ENCODE data around the gene LRRC14B.

The LRRC14B gene

GRCh38 chr5:191036-191948 lies at the start of gene LRRC14B:
LRRC14B (plus strand) TSS chr5:191495; CDS start chr5:191539, 44 bp downstream.
- no peak within 1 kb of the TSS for H3K9ac ChIP-seq (ENCODE audit: low read length)
- no peaks in the 10 kb centered on the region for H3K36me3 ChIP-seq (ENCODE audit: control insufficient read depth, insufficient read depth, low read length)
- peaks cover 8% of the 10 kb centered on the region for H3K4me1 ChIP-seq (ENCODE audit: control insufficient read depth, insufficient read depth, low read length)
- H3K4me3 ChIP-seq (ENCODE audit: low read length): no peak within 1 kb of the TSS
- H3K9me3 ChIP-seq (ENCODE audit: control insufficient read depth, low read length): no peaks in the 10 kb centered on the region
- H3K27me3 ChIP-seq (ENCODE audit: control insufficient read depth, insufficient read depth, low read length): peaks cover 32% of the 10 kb centered on the region

- Histone ChIP-seq H3K4me3 (ENCODE audit: low read length) (no peak overlapping the region), H3K9ac (ENCODE audit: low read length) (no peak overlapping the region), H3K9me3 (ENCODE audit: control insufficient read depth, low read length) (no peaks in the 10 kb centered on the region), H3K27me3 (ENCODE audit: control insufficient read depth, insufficient read depth, low read length) (no peaks in the 10 kb centered on the region), H3K4me1 (ENCODE audit: control insufficient read depth, insufficient read depth, low read length) (no peaks in the 10 kb centered on the region), H3K36me3 (ENCODE audit: control insufficient read depth, insufficient read depth, low read length) (no peaks in the 10 kb centered on the region)
These were observed 49.5 kb upstream of the LRRC14B start for GRCh38 chr5:141761-142160.

- H3K9me3 ChIP-seq (ENCODE audit: control insufficient read depth, low read length): peaks cover 3% of the 10 kb centered on the region
- H3K9ac ChIP-seq (ENCODE audit: low read length): no peak overlapping the region
- no peak overlapping the region for H3K4me3 ChIP-seq (ENCODE audit: low read length)
- H3K36me3 ChIP-seq (ENCODE audit: control insufficient read depth, insufficient read depth, low read length): no peaks in the 10 kb centered on the region
- no peaks in the 10 kb centered on the region for H3K4me1 ChIP-seq (ENCODE audit: control insufficient read depth, insufficient read depth, low read length)
- H3K27me3 ChIP-seq (ENCODE audit: control insufficient read depth, insufficient read depth, low read length): no peaks in the 10 kb centered on the region
These were observed 49.0 kb upstream of the LRRC14B start for GRCh38 chr5:142246-142810.

- H3K9ac ChIP-seq (ENCODE audit: low read length): no peak overlapping the region
- peaks cover 7% of the 10 kb centered on the region for H3K9me3 ChIP-seq (ENCODE audit: control insufficient read depth, low read length)
- no peaks in the 10 kb centered on the region for H3K4me1 ChIP-seq (ENCODE audit: control insufficient read depth, insufficient read depth, low read length)
- H3K4me3 ChIP-seq (ENCODE audit: low read length): no peak overlapping the region
- H3K36me3 ChIP-seq (ENCODE audit: control insufficient read depth, insufficient read depth, low read length): no peaks in the 10 kb centered on the region
- H3K27me3 ChIP-seq (ENCODE audit: control insufficient read depth, insufficient read depth, low read length): no peaks in the 10 kb centered on the region
These were observed 48.3 kb upstream of the LRRC14B start for GRCh38 chr5:143041-143440.

GRCh38 chr5:144941-145340 lies 46.4 kb upstream of the LRRC14B start:
- no peaks in the 10 kb centered on the region for H3K4me1 ChIP-seq (ENCODE audit: control insufficient read depth, insufficient read depth, low read length)
- H3K4me3 ChIP-seq (ENCODE audit: low read length): no peak overlapping the region
- no peak overlapping the region for H3K9ac ChIP-seq (ENCODE audit: low read length)
- H3K36me3 ChIP-seq (ENCODE audit: control insufficient read depth, insufficient read depth, low read length): no peaks in the 10 kb centered on the region
- no peaks in the 10 kb centered on the region for H3K27me3 ChIP-seq (ENCODE audit: control insufficient read depth, insufficient read depth, low read length)
- peaks cover 7% of the 10 kb centered on the region for H3K9me3 ChIP-seq (ENCODE audit: control insufficient read depth, low read length)

GRCh38 chr5:145585-146323 lies 45.5 kb upstream of the LRRC14B start:
- H3K4me1 ChIP-seq (ENCODE audit: control insufficient read depth, insufficient read depth, low read length): no peaks in the 10 kb centered on the region
- no peak overlapping the region for H3K4me3 ChIP-seq (ENCODE audit: low read length)
- H3K9me3 ChIP-seq (ENCODE audit: control insufficient read depth, low read length): peaks cover 7% of the 10 kb centered on the region
- H3K9ac ChIP-seq (ENCODE audit: low read length): no peak overlapping the region
- H3K27me3 ChIP-seq (ENCODE audit: control insufficient read depth, insufficient read depth, low read length): no peaks in the 10 kb centered on the region
- H3K36me3 ChIP-seq (ENCODE audit: control insufficient read depth, insufficient read depth, low read length): no peaks in the 10 kb centered on the region

- no peaks in the 10 kb centered on the region for H3K36me3 ChIP-seq (ENCODE audit: control insufficient read depth, insufficient read depth, low read length)
- no peaks in the 10 kb centered on the region for H3K27me3 ChIP-seq (ENCODE audit: control insufficient read depth, insufficient read depth, low read length)
- H3K4me1 ChIP-seq (ENCODE audit: control insufficient read depth, insufficient read depth, low read length): no peaks in the 10 kb centered on the region
- no peak overlapping the region for H3K4me3 ChIP-seq (ENCODE audit: low read length)
- H3K9me3 ChIP-seq (ENCODE audit: control insufficient read depth, low read length): peaks cover 7% of the 10 kb centered on the region
- H3K9ac ChIP-seq (ENCODE audit: low read length): no peak overlapping the region
These were observed 43.5 kb upstream of the LRRC14B start for GRCh38 chr5:147751-148150.

- Histone ChIP-seq H3K4me1 (ENCODE audit: control insufficient read depth, insufficient read depth, low read length) (no peaks in the 10 kb centered on the region), H3K27me3 (ENCODE audit: control insufficient read depth, insufficient read depth, low read length) (no peaks in the 10 kb centered on the region), H3K9me3 (ENCODE audit: control insufficient read depth, low read length) (peaks cover 7% of the 10 kb centered on the region), H3K9ac (ENCODE audit: low read length) (no peak overlapping the region), H3K4me3 (ENCODE audit: low read length) (no peak overlapping the region), H3K36me3 (ENCODE audit: control insufficient read depth, insufficient read depth, low read length) (no peaks in the 10 kb centered on the region)
These were observed 41.4 kb upstream of the LRRC14B start for GRCh38 chr5:149745-150485.

- no peaks in the 10 kb centered on the region for H3K27me3 ChIP-seq (ENCODE audit: control insufficient read depth, insufficient read depth, low read length)
- H3K36me3 ChIP-seq (ENCODE audit: control insufficient read depth, insufficient read depth, low read length): no peaks in the 10 kb centered on the region
- H3K4me3 ChIP-seq (ENCODE audit: low read length): no peak overlapping the region
- H3K4me1 ChIP-seq (ENCODE audit: control insufficient read depth, insufficient read depth, low read length): no peaks in the 10 kb centered on the region
- H3K9me3 ChIP-seq (ENCODE audit: control insufficient read depth, low read length): peaks cover 7% of the 10 kb centered on the region
- H3K9ac ChIP-seq (ENCODE audit: low read length): no peak overlapping the region
These were observed 40.5 kb upstream of the LRRC14B start for GRCh38 chr5:150746-151145.

GRCh38 chr5:152077-152476 lies 39.2 kb upstream of the LRRC14B start:
- no peak overlapping the region for H3K4me3 ChIP-seq (ENCODE audit: low read length)
- no peaks in the 10 kb centered on the region for H3K36me3 ChIP-seq (ENCODE audit: control insufficient read depth, insufficient read depth, low read length)
- H3K27me3 ChIP-seq (ENCODE audit: control insufficient read depth, insufficient read depth, low read length): no peaks in the 10 kb centered on the region
- H3K9me3 ChIP-seq (ENCODE audit: control insufficient read depth, low read length): peaks cover 7% of the 10 kb centered on the region
- H3K9ac ChIP-seq (ENCODE audit: low read length): no peak overlapping the region
- no peaks in the 10 kb centered on the region for H3K4me1 ChIP-seq (ENCODE audit: control insufficient read depth, insufficient read depth, low read length)

GRCh38 chr5:153256-153655 lies 38.0 kb upstream of the LRRC14B start:
- H3K4me1 ChIP-seq (ENCODE audit: control insufficient read depth, insufficient read depth, low read length): no peaks in the 10 kb centered on the region
- no peaks in the 10 kb centered on the region for H3K36me3 ChIP-seq (ENCODE audit: control insufficient read depth, insufficient read depth, low read length)
- no peaks in the 10 kb centered on the region for H3K9me3 ChIP-seq (ENCODE audit: control insufficient read depth, low read length)
- no peak overlapping the region for H3K4me3 ChIP-seq (ENCODE audit: low read length)
- H3K9ac ChIP-seq (ENCODE audit: low read length): no peak overlapping the region
- H3K27me3 ChIP-seq (ENCODE audit: control insufficient read depth, insufficient read depth, low read length): no peaks in the 10 kb centered on the region

All from mucosa of stomach (tissue), 1 donor.